Hematopoietic multipotent progenitor cell treated with erythropoietin and hydrocortisone succinate and interleukin-3 and kit ligand, for 17 days (in vitro differentiated cells): ENCODE data around the gene DENND1A.

Experiments
- DNase-seq: peaks from one replicate; pipeline ENCODE4 v3.0.0-alpha.2; 2015; ENCODE audit warnings: low spot score

The DENND1A gene

GRCh38 chr9:123567013-123567412 is 362.9 kb downstream of the DENND1A start:
- no peak for DNase-seq

- no peak for DNase-seq
Measured at GRCh38 chr9:123564652-123565051, 365.3 kb downstream of the DENND1A start.

- DNase-seq: no peak
Measured at GRCh38 chr9:123562844-123563346, 367.0 kb downstream of the DENND1A start.

- no peak for DNase-seq
Measured at GRCh38 chr9:123561046-123561445, 368.9 kb downstream of the DENND1A start.

GRCh38 chr9:123556464-123557435 is 373.2 kb downstream of the DENND1A start:
- no peak for DNase-seq

- no peak for DNase-seq
Measured at GRCh38 chr9:123555646-123556045, 374.3 kb downstream of the DENND1A start.

- DNase-seq: no peak
Measured at GRCh38 chr9:123552530-123552929, 377.4 kb downstream of the DENND1A start.

GRCh38 chr9:123551734-123552133 is 378.2 kb downstream of the DENND1A start:
- DNase-seq: no peak

GRCh38 chr9:123550797-123551196 is 379.1 kb downstream of the DENND1A start:
- no peak for DNase-seq

GRCh38 chr9:123550012-123550411 is 379.9 kb downstream of the DENND1A start:
- DNase-seq: peak; percentile 16

GRCh38 chr9:123548741-123549545 is 381.0 kb downstream of the DENND1A start:
- no peak for DNase-seq

GRCh38 chr9:123544007-123544827 is 385.7 kb downstream of the DENND1A start:
- DNase-seq: peak; percentile 40

- no peak for DNase-seq
Measured at GRCh38 chr9:123543492-123543891, 386.4 kb downstream of the DENND1A start.

GRCh38 chr9:123542435-123543225 is 387.3 kb downstream of the DENND1A start:
- no peak for DNase-seq

- no peak for DNase-seq
Measured at GRCh38 chr9:123541411-123541810, 388.5 kb downstream of the DENND1A start.

GRCh38 chr9:123540457-123540856 is 389.5 kb downstream of the DENND1A start:
- DNase-seq: no peak

GRCh38 chr9:123537809-123538208 is 392.1 kb downstream of the DENND1A start:
- DNase-seq: no peak

GRCh38 chr9:123536455-123536868 is 393.5 kb downstream of the DENND1A start:
- no peak for DNase-seq

- DNase-seq: no peak
Measured at GRCh38 chr9:123534336-123534735, 395.6 kb downstream of the DENND1A start.

- no peak for DNase-seq
Measured at GRCh38 chr9:123530244-123530643, 399.7 kb downstream of the DENND1A start.

- no peak for DNase-seq
Measured at GRCh38 chr9:123528501-123528900, 401.4 kb downstream of the DENND1A start.
